HUES6 (cell line): Measurements from ENCODE around the gene GRSF1.
"Not testable (repeated sequence)": the region's sequence is repeated elsewhere in the genome, so short reads cannot be mapped to it uniquely, and the experiment has no call there.

ENCODE experiments used
- H3K27ac ChIP-seq: 2 replicates; pipeline ENCODE4 v1.7.0; 2013; ENCODE audit warnings: low read depth, mild to moderate bottlenecking, low read length, inconsistent platforms
- H3K27me3 ChIP-seq: 2 replicates; pipeline ENCODE4 v1.6.1; 2013; ENCODE audit warnings: low read length; ENCODE audit not compliant: control insufficient read depth, insufficient read depth
- H3K36me3 ChIP-seq: 2 replicates; pipeline ENCODE4 v1.6.1; 2013; ENCODE audit warnings: low read length; ENCODE audit not compliant: control insufficient read depth, insufficient read depth
- H3K4me1 ChIP-seq: 2 replicates; pipeline ENCODE4 v1.6.1; 2013; ENCODE audit warnings: low read length; ENCODE audit not compliant: control insufficient read depth, insufficient read depth
- H3K4me3 ChIP-seq: 2 replicates; pipeline ENCODE4 v1.5.1; 2013; ENCODE audit warnings: low read depth, low read length
- H3K9ac ChIP-seq: one replicate; pipeline ENCODE4 v1.6.1; 2013; ENCODE audit warnings: mild to moderate bottlenecking, low read length
- H3K9me3 ChIP-seq: 2 replicates; pipeline ENCODE4 v1.6.1; 2013; ENCODE audit warnings: low read depth, low read length; ENCODE audit not compliant: control insufficient read depth, insufficient read depth

GRSF1 gene

DNA sequence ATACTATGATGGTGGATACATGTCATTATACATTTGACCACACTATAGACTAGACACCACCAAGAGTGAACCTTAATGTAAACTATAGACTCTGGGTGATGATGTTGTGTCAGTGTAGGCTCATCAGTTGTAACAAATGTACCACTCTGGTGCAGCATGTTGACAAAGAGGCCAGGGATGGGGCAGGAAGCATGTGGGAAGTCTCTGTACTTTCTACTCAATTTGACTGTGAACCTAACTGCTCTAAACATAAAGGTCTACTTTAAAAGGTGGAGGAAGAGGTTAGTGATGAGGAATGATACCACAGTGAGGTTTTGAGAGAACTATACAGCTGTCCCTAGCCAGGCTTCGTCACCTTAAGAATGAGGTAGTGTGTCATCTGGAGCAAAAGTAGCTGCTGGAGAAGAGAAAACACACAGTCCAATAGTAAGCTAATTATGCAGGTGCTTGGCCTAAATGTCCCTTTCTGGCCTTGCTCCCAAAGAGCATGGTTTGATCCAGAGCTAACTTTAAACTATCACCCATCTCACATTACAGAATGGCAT is 38.4 kb downstream of the GRSF1 start:
- H3K27ac ChIP-seq: no peak overlapping the region
- H3K9me3 ChIP-seq: no peaks in the 10 kb centered on the region
- no peak overlapping the region for H3K9ac ChIP-seq
- no peak overlapping the region for H3K4me3 ChIP-seq
- H3K36me3 ChIP-seq: peaks cover 14% of the 10 kb centered on the region
- H3K4me1 ChIP-seq: no peaks in the 10 kb centered on the region
- H3K27me3 ChIP-seq: no peaks in the 10 kb centered on the region

DNA sequence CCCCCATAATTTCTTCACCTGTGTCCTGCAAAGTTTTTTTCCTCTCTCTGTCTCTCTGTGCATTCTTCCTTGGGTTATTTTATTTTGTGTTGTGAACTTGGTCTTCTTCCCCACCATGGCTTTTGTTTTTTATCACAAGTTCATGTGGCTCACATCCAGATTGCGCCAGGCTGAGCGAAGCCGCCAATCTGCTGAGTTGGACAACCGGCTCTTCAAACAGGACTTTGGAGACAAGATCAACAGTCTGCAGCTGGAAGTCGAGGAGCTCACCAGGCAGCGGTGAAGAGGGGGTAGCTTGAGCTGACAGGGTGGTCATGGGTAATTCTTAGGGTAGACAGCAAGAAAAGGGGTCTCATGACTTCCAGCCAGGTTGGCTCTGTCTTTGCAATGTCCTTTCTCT is 46.1 kb downstream of the GRSF1 start:
- no peak overlapping the region for H3K4me3 ChIP-seq
- no peaks in the 10 kb centered on the region for H3K4me1 ChIP-seq
- H3K36me3 ChIP-seq: peaks cover 44% of the 10 kb centered on the region
- no peak overlapping the region for H3K9ac ChIP-seq
- H3K27ac ChIP-seq: no peak overlapping the region; the same call in 1 of the 2 replicates
- no peaks in the 10 kb centered on the region for H3K9me3 ChIP-seq
- H3K27me3 ChIP-seq: no peaks in the 10 kb centered on the region

DNA sequence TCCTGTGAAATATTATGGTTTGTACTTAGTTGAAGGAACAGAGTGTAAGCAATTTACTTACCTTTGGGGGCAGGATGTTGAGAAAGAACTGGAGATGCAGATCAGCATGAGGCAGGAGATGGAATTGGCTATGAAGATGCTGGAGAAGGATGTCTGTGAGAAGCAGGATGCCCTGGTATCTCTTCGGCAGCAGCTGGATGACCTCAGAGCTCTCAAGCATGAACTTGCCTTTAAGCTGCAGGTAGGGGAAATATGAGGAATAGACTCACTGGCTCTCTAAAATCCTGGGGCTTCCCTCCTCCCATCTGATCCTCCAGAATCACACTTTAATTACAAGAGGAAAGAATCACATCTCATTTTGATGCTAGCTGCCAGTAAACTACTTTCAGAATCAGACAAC is 51.0 kb downstream of the GRSF1 start:
- Histone ChIP-seq H3K4me3 (no peak overlapping the region), H3K9ac (no peak overlapping the region), H3K36me3 (peaks cover 35% of the 10 kb centered on the region), H3K27ac (no peak overlapping the region), H3K27me3 (no peaks in the 10 kb centered on the region), H3K4me1 (no peaks in the 10 kb centered on the region), H3K9me3 (no peaks in the 10 kb centered on the region)

DNA sequence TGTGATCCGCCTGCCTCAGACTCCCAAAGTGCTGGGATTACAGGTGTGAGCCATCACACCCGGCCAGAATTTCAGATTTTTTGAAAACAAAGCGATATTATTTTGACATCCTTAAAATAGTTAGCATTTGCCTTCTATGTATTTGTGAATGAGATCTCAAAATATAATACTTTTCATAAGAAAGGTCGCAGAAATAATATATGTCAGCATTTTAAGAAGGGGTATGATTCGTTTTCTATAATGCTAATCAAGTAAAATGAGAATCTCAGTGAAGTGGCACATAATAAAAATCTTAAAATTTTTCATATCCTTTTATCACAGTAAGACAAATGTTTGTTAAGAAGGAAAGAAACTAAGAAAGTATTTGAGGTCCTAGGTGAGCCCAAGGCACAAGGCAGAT is 52.2 kb downstream of the GRSF1 start:
- Histone ChIP-seq H3K27ac (no peak overlapping the region), H3K27me3 (no peaks in the 10 kb centered on the region), H3K9me3 (no peaks in the 10 kb centered on the region), H3K36me3 (peaks cover 37% of the 10 kb centered on the region), H3K4me1 (no peaks in the 10 kb centered on the region), H3K4me3 (no peak overlapping the region), H3K9ac (no peak overlapping the region)

DNA sequence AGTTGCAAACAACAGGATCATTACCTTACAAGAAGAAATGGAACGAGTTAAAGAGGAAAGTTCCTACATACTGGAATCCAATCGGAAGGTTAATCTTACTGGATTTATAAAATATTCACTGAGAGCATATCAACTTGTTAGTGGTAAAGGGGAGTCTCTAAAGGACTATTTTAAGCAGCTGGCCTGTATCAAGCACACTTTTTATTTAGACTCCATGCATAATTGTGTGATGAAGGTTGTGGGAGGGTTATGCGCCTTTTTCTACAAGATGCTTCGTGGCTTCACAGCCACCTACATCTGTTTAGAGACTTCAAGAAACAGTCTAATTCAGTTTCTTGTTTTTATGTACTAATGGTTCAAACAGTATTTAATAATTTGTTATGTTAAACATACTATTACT is 56.6 kb downstream of the GRSF1 start:
- no peaks in the 10 kb centered on the region for H3K4me1 ChIP-seq
- H3K9ac ChIP-seq: no peak overlapping the region
- H3K9me3 ChIP-seq: no peaks in the 10 kb centered on the region
- H3K27ac ChIP-seq: no peak overlapping the region
- peaks cover 25% of the 10 kb centered on the region for H3K36me3 ChIP-seq
- no peaks in the 10 kb centered on the region for H3K27me3 ChIP-seq
- no peak overlapping the region for H3K4me3 ChIP-seq

DNA sequence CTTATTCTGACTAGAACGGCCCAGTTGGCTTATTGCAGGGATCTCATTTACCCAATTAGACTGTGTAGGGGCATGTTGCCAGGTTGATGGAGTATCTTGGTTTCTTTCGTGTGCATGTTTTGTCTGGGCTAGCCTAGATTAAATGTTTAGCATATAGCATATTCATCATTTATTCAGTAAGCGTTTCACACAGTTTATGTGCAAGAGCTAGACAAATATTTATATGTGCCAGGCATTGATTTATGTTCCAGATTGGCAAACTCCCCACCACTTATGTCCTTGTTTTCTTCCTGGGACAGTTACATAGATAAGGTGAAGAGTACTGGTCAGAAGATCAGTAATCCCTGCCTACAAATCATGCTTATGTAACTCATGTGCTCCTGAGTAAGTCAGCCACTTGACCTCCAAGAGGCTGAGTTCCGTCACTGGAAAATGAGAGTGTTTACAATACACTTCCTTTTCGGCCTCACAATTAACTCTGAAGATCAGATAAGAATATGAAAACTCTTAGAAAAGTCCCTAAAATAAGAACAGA is 60.7 kb downstream of the GRSF1 start:
- no peak overlapping the region for H3K27ac ChIP-seq
- H3K36me3 ChIP-seq: peaks cover 13% of the 10 kb centered on the region
- H3K9me3 ChIP-seq: no peaks in the 10 kb centered on the region
- H3K9ac ChIP-seq: no peak overlapping the region
- no peaks in the 10 kb centered on the region for H3K27me3 ChIP-seq
- H3K4me3 ChIP-seq: no peak overlapping the region
- no peaks in the 10 kb centered on the region for H3K4me1 ChIP-seq

DNA sequence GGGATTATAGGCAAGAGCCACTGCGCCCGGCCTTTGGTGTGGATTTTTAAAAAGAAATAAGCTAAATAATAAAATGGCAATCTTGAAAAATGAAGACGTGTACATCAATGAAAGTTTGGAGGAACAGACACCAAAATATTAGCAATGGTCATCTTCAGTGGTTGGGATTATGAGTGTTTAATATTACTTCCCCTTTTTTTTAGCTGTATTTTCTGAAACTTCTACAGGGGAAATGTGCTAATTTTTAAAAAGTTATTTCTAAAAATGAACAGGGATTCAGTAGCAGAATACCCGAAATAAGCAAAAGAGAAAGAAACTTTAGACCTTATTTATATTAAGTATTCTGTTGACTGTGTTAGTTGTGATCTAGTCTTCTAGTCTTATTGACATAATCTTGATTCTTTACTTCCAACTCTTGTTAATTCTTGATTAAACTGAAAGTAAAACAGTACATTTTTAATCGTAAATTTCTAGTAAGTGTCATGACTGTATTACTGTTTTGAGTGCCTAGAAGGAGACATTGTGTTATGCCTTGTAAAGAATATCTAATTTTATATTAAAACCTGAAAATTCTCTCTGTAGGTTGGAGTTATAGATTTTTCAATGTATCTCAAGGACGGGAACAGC is 66.6 kb downstream of the GRSF1 start:
- Histone ChIP-seq H3K36me3 (peaks cover 22% of the 10 kb centered on the region), H3K9me3 (no peaks in the 10 kb centered on the region), H3K27ac (no peak overlapping the region), H3K4me1 (no peaks in the 10 kb centered on the region), H3K27me3 (no peaks in the 10 kb centered on the region), H3K4me3 (no peak overlapping the region), H3K9ac (no peak overlapping the region)

DNA sequence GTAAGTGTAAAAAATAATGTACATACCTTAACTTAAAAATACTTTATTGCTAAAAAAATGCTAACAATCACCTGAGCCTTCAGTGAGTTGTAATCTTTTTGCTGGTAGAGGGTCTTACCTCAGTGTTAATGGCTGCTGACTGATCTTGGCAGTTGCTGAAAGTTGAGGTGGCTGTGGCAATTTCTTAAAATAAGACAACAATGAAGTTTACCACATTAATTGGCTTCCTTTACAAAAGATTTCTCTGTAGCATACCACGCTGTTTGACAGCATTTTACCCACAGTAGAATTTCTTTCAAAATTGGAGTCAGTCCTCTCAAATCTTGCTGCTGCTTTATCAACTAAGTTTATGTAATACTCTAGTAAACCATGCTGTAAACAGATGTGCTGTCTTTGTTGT is 70.3 kb downstream of the GRSF1 start:
- peaks cover 26% of the 10 kb centered on the region for H3K36me3 ChIP-seq

DNA sequence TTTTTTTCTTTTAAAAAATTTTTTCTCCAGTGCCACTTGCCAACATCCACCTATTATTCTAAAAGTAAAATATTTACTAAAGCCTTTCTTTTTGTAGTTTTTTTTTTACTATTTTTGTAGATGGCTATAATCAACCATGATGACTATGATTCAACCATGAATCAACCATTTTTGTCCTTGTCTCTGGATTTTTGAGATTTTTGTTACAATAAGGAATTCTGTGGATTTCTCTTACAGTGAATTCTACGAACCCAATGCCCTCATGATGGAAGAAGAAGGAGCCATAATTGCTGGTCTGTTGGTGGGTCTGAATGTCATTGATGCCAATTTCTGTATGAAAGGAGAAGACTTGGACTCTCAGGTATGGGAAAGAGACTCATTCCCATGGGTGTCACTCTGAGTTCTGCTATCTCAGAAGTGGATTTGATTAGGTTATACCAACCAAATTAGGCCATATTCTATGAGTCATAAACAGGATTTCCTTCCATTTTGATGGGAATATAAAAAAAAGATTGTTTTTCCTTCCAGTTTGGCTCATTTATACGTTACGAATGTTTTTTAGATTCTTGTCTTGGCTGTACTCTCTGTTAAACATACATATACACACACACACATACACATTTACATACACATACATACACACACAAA is 71.3 kb downstream of the GRSF1 start:
- H3K27ac ChIP-seq: no peak overlapping the region
- no peak overlapping the region for H3K9ac ChIP-seq
- H3K4me1 ChIP-seq: no peaks in the 10 kb centered on the region
- no peaks in the 10 kb centered on the region for H3K27me3 ChIP-seq
- peaks cover 30% of the 10 kb centered on the region for H3K36me3 ChIP-seq
- no peaks in the 10 kb centered on the region for H3K9me3 ChIP-seq
- H3K4me3 ChIP-seq: no peak overlapping the region

More for the DNA sequence above, 70.3 kb downstream of the GRSF1 start:
- H3K27ac ChIP-seq, H3K9me3 ChIP-seq, H3K4me3 ChIP-seq, H3K4me1 ChIP-seq, H3K9ac ChIP-seq, H3K27me3 ChIP-seq: not testable (repeated sequence)
